IMR-90 (cell line): ENCODE measurements around the gene TMEM9B. TPM values are rescaled to one million over a fixed set of nuclear protein-coding genes. Genes with fewer than 3 reads are reported as not detected.

ENCODE experiments used
- ATAC-seq: fragments of 200-7000 bp; cut with Tn5 transposase; 2 replicates; pipeline ENCODE4 v1.9.1; 2020; ENCODE audit warnings: low read depth, mild to moderate bottlenecking, moderate library complexity
- BruUV-seq: library from RNA; stranded (reverse); fragments of 400-500 nt; replicated peaks from 2 replicates; lab custom pipeline; 2021; lab: Mats Ljungman, UMichigan
- CTCF ChIA-PET: fragments of 300-600 bp; formaldehyde crosslinking; extraction: SDS; loops from one replicate; lab custom pipeline; 2021; ENCODE audit warnings: antibody characterized with exemption; lab: Yijun Ruan, JAX
- POLR2A ChIA-PET: fragments of 300-600 bp; sonication (Branson Sonifier 250); formaldehyde crosslinking; loops from one replicate; lab custom pipeline; 2022; ENCODE audit warnings: antibody characterized with exemption; ENCODE audit not compliant: unreplicated experiment; lab: Charles Lee
- DNase-seq: peaks from one replicate; pipeline ENCODE4 v3.0.0; 2013
- H2AFZ ChIP-seq: replicated peaks from 2 replicates; pipeline ENCODE3; 2013; ENCODE audit warnings: low read length, mild to moderate bottlenecking; ENCODE audit not compliant: poor library complexity
- H2AK5ac ChIP-seq: 2 replicates; pipeline ENCODE4 v1.6.1; 2013; ENCODE audit warnings: low read depth, low read length, inconsistent platforms
- H2AK9ac ChIP-seq: replicated peaks from 2 replicates; pipeline ENCODE3; 2013; ENCODE audit warnings: mild to moderate bottlenecking, low read depth, low read length, moderate library complexity; ENCODE audit not compliant: poor library complexity
- H2BK120ac ChIP-seq: 2 replicates; pipeline ENCODE4 v1.6.1; 2013; ENCODE audit warnings: low read depth, low read length, inconsistent platforms
- H2BK15ac ChIP-seq: 3 replicates; pipeline ENCODE4 v1.6.1; 2013; ENCODE audit warnings: low read depth, low read length, inconsistent platforms
- H2BK20ac ChIP-seq: 2 replicates; pipeline ENCODE4 v1.6.1; 2013; ENCODE audit warnings: low read depth, mild to moderate bottlenecking, inconsistent platforms, low read length, moderate library complexity
- H2BK5ac ChIP-seq: 2 replicates; pipeline ENCODE4 v1.6.1; 2013; ENCODE audit warnings: mild to moderate bottlenecking, low read depth, low read length, inconsistent platforms; ENCODE audit not compliant: poor library complexity, severe bottlenecking
- H3K14ac ChIP-seq: replicated peaks from 2 replicates; pipeline ENCODE4 v1.6.1; 2013; ENCODE audit warnings: low read depth, low read length, inconsistent platforms
- H3K18ac ChIP-seq: 2 replicates; pipeline ENCODE4 v1.6.1; 2013; ENCODE audit warnings: low read depth, low read length, control low read depth
- H3K23ac ChIP-seq: 2 replicates; pipeline ENCODE4 v1.6.1; 2013; ENCODE audit warnings: low read depth, low read length, inconsistent platforms
- H3K27ac ChIP-seq: 2 replicates; pipeline ENCODE4 v1.5.1; 2013; ENCODE audit warnings: mild to moderate bottlenecking, control low read depth, low read length; ENCODE audit not compliant: insufficient read depth
- H3K27me3 ChIP-seq: 2 replicates; pipeline ENCODE4 v1.6.1; 2013; ENCODE audit warnings: low read length; ENCODE audit not compliant: control insufficient read depth, insufficient read depth
- H3K36me3 ChIP-seq: 2 replicates; pipeline ENCODE4 v1.6.1; 2013; ENCODE audit warnings: low read length, mixed read lengths; ENCODE audit not compliant: control insufficient read depth, insufficient read depth
- H3K4ac ChIP-seq: 2 replicates; pipeline ENCODE4 v1.6.1; 2013; ENCODE audit warnings: low read depth, low read length, inconsistent platforms
- H3K4me1 ChIP-seq: 2 replicates; pipeline ENCODE4 v1.6.1; 2013; ENCODE audit warnings: low read length, mixed read lengths; ENCODE audit not compliant: control insufficient read depth, insufficient read depth
- H3K4me2 ChIP-seq: 2 replicates; pipeline ENCODE4 v1.6.1; 2013; ENCODE audit warnings: low read depth, mild to moderate bottlenecking, control low read depth, low read length, moderate library complexity
- H3K4me3 ChIP-seq: 2 replicates; pipeline ENCODE4 v1.5.1; 2013; ENCODE audit warnings: low read depth, mild to moderate bottlenecking, control low read depth, low read length, moderate library complexity; ENCODE audit not compliant: insufficient read depth
- H3K56ac ChIP-seq: 2 replicates; pipeline ENCODE4 v1.6.1; 2013; ENCODE audit warnings: low read length, inconsistent platforms; ENCODE audit not compliant: insufficient read depth; ENCODE audit errors: extremely low read depth
- H3K79me1 ChIP-seq, 2 experiments: 2 replicates each; pipeline ENCODE4 v1.6.1; 2013; ENCODE audit warnings: low read length in 2 of 2, inconsistent platforms in 1 of 2, low read depth in 1 of 2
- H3K9ac ChIP-seq: 2 replicates; pipeline ENCODE4 v1.6.1; 2013; ENCODE audit warnings: low read depth, low read length, control low read depth
- H3K9me1 ChIP-seq: 2 replicates; pipeline ENCODE4 v1.6.1; 2013; ENCODE audit warnings: low read length, inconsistent platforms; ENCODE audit not compliant: insufficient read depth
- H3K9me3 ChIP-seq: 2 replicates; pipeline ENCODE4 v1.6.1; 2013; ENCODE audit warnings: low read length; ENCODE audit not compliant: control insufficient read depth, insufficient read depth
- H4K20me1 ChIP-seq: 2 replicates; pipeline ENCODE4 v1.6.1; 2013; ENCODE audit warnings: low read length, inconsistent platforms; ENCODE audit not compliant: insufficient read depth
- H4K5ac ChIP-seq: 2 replicates; pipeline ENCODE4 v1.6.1; 2013; ENCODE audit warnings: mild to moderate bottlenecking, low read depth, low read length, control low read depth
- H4K8ac ChIP-seq, 2 experiments: 2 replicates each; pipeline ENCODE4 v1.6.1; 2013; ENCODE audit warnings: low read depth in 2 of 2, low read length in 2 of 2, control low read depth in 1 of 2, inconsistent platforms in 1 of 2
- H4K91ac ChIP-seq: 2 replicates; pipeline ENCODE4 v1.6.1; 2013; ENCODE audit warnings: low read depth, low read length, inconsistent platforms; ENCODE audit not compliant: insufficient read depth
- BHLHE40 ChIP-seq: fragments of 150-350 bp; IDR thresholded peaks from 2 replicates; pipeline ENCODE4 v1.6.1; 2016; ENCODE audit warnings: mild to moderate bottlenecking, low read depth, low read length
- CEBPB ChIP-seq: IDR thresholded peaks from 2 replicates; pipeline ENCODE4 v1.6.1; 2012; ENCODE audit warnings: low read depth, low read length, improper control_type of control experiment
- CHD1 ChIP-seq: IDR thresholded peaks from 2 replicates; pipeline ENCODE4 v1.6.1; 2012; ENCODE audit warnings: low read depth, low read length, improper control_type of control experiment
- FOS ChIP-seq: fragments of 150-350 bp; IDR thresholded peaks from 2 replicates; pipeline ENCODE4 v1.6.1; 2016; ENCODE audit warnings: low read depth, low read length
- MAFK ChIP-seq: IDR thresholded peaks from 2 replicates; pipeline ENCODE4 v1.6.1; 2012; ENCODE audit warnings: low read depth, low read length, improper control_type of control experiment
- MAZ ChIP-seq: IDR thresholded peaks from 2 replicates; pipeline ENCODE4 v1.6.1; 2012; ENCODE audit warnings: low read depth, mild to moderate bottlenecking, low read length, improper control_type of control experiment, moderate library complexity, borderline replicate concordance
- MXI1 ChIP-seq: IDR thresholded peaks from 2 replicates; pipeline ENCODE4 v1.6.1; 2012; ENCODE audit warnings: low read depth, mild to moderate bottlenecking, low read length, moderate library complexity, borderline replicate concordance
- NFE2L2 ChIP-seq: fragments of 150-350 bp; IDR thresholded peaks from 2 replicates; pipeline ENCODE4 v1.6.1; 2016; ENCODE audit warnings: low read depth, mild to moderate bottlenecking, low read length
- POLR2A ChIP-seq: IDR thresholded peaks from 2 replicates; pipeline ENCODE4 v1.6.1; 2012; ENCODE audit warnings: mild to moderate bottlenecking, low read depth, low read length
- RAD21 ChIP-seq: IDR thresholded peaks from 2 replicates; pipeline ENCODE4 v1.6.1; 2012; ENCODE audit warnings: low read length, improper control_type of control experiment
- RFX5 ChIP-seq: IDR thresholded peaks from 2 replicates; pipeline ENCODE4 v1.8.0; 2012; ENCODE audit warnings: low read depth, mild to moderate bottlenecking, low read length, moderate library complexity
- SMC3 ChIP-seq: fragments of 150-350 bp; IDR thresholded peaks from 2 replicates; pipeline ENCODE4 v1.6.1; 2016; ENCODE audit warnings: low read depth, mild to moderate bottlenecking, antibody characterized with exemption, low read length, moderate library complexity
- WGBS, 2 experiments: methylation state at CpG; one replicate each; pipeline versions ENCODE4 v1.1.5 to v1.1.7; 2013; ENCODE audit warnings: missing lambda C conversion rate in 2 of 2; ENCODE audit not compliant: insufficient read length in 1 of 2; ENCODE audit errors: extremely low coverage in 2 of 2; 5-methylcytosine and 5-hydroxymethylcytosine counted together
- dilution Hi-C: fragments of 300-500 bp; cut with HindIII; formaldehyde crosslinking; loops from one replicate; pipeline ENCODE4 v1.14.3; 2018; ENCODE audit warnings: low sequenced_read_pairs; ENCODE audit not compliant: unreplicated experiment
- in situ Hi-C: fragments of 300-500 bp; cut with MboI; formaldehyde crosslinking; loops from 3 replicates; pipeline ENCODE4 v1.14.3; 2019; ENCODE audit warnings: low sequenced_read_pairs, inconsistent platforms, mixed read lengths
- intact Hi-C: fragments of 100-400 bp; cut with micrococcal nuclease; formaldehyde crosslinking; loops from 2 replicates; pipeline ENCODE4 v1.10.0; 2022
- polyA plus RNA-seq, 3 experiments: library from polyadenylated mRNA; depleted of rRNA; stranded (reverse); fragments of >200 nt; gene quantifications; 2 replicates each; pipeline ENCODE4 v1.2.3, GENCODE V29; 2012; ENCODE audit warnings: low replicate concordance in 1 of 3
- total RNA-seq: library from RNA; depleted of rRNA; stranded (reverse); fragments of >200 nt; gene quantifications from 2 replicates; pipeline ENCODE4 v1.2.3, GENCODE V29; 2012
- TF ChIP-seq, protein P1 (sequence below): fragments of 150-350 bp; IDR thresholded peaks from 2 replicates; pipeline ENCODE4 v1.6.1; 2016; ENCODE audit warnings: low read depth, mild to moderate bottlenecking, low read length, moderate library complexity, borderline replicate concordance
- TF ChIP-seq, protein P2 (sequence below): conservative IDR thresholded peaks from 2 replicates; pipeline ENCODE4 v1.5.1; 2012; ENCODE audit warnings: mild to moderate bottlenecking, low read depth, low read length, improper control_type of control experiment
- TF ChIP-seq, protein P3 (sequence below): fragments of 150-350 bp; IDR thresholded peaks from 2 replicates; pipeline ENCODE4 v1.6.1; 2017; ENCODE audit warnings: mild to moderate bottlenecking, antibody characterized with exemption, low read length, low read depth

TMEM9B gene
- total and polyA plus RNA-seq, 2 of the 4 experiments (the other 2 are of a cell fraction), result 24.6 to 25.6 TPM

DNA sequence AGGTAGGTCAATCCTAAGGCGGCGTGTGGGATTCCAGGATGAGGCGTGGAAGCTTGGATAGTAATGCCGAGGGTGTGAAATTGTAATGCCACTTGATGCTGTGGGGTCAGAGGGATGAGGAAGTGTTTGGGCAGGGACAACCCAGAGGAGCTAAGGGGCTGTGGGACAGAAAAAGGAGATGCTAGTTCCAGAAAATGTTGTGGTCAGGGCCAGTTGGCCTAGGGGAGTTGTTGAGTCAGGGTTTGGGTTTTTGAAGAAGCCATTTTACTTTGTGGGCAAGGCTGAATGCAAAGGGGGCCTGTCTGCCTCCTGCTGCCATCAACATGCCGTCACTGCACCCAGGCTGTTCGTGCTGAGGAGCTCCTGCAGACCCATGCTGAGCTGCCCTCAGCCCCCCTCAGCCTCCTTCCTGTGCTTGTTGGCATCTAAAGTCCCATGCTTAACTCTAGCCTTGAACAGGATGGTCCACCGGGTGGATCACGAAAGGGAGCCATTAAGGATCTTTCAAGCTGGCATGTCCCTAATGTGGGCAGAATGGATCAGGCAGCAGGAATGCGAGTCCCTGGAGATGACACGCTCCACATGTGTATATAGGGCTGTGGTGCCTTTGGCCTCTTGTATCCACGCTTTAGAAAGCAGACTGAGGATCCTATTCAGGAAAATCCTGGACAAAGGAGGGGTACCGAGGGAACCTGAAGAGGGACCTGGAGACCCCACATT is 33.6 kb downstream of the TMEM9B start:
- Histone ChIP-seq H2AFZ (no peak overlapping the region), H3K4me2 (no peak overlapping the region), H3K9ac (no peak overlapping the region), H2AK5ac (peak overlapping the region; percentile 40; the same call in 1 of the 2 replicates), H3K36me3 (no peaks in the 10 kb centered on the region), H3K4ac (0 out of 2 replicates have a peak overlapping the region, but pooled peaks have one; percentile 13), H2BK120ac (no peak overlapping the region), H3K23ac (no peak overlapping the region), H4K20me1 (no peaks in the 10 kb centered on the region), H3K4me3 (no peak overlapping the region), H3K4me1 (peaks cover 9% of the 10 kb centered on the region), H4K8ac (no peak overlapping the region), H3K79me1 (no peaks in the 10 kb centered on the region), H3K9me1 (peaks cover 20% of the 10 kb centered on the region; the same call in 1 of the 2 replicates), H3K27me3 (no peaks in the 10 kb centered on the region), H4K5ac (no peak overlapping the region), H3K14ac (no peak overlapping the region), H2BK20ac (peak overlapping the region; percentile 26), H4K91ac (no peak overlapping the region), H3K56ac (no peak overlapping the region), H2BK5ac (no peak overlapping the region), H3K18ac (no peak overlapping the region), H3K9me3 (no peaks in the 10 kb centered on the region), H3K27ac (no peak overlapping the region), H2BK15ac (no peak overlapping the region), H2AK9ac (no peak overlapping the region)
- ChIA-PET CTCF (no interaction called here), POLR2A (interaction anchor here (0.6 kb wide), 1 partner anchor 48 kb away, joined by 5 read pairs; no protein-coding TSS in a partner anchor)
- in situ Hi-C loops, result no loop called here
- dilution Hi-C loops, result no loop called here
- no TSS peak for BruUV-seq
- intact Hi-C loops, result no loop called here
- WGBS, 2 experiments, result no CpG with 5 or more reads among the region's 12 CpGs
- DNase-seq (no peak), ATAC-seq (no peak)
- TF ChIP-seq MXI1 (no peak), MAFK (no peak), NFE2L2 (no peak), RAD21 (no peak), RFX5 (no peak), MAZ (no peak), CHD1 (no peak), FOS (no peak), BHLHE40 (no peak), SMC3 (no peak), CEBPB (no peak), POLR2A (no peak)
- TF ChIP-seq, protein P1, sequence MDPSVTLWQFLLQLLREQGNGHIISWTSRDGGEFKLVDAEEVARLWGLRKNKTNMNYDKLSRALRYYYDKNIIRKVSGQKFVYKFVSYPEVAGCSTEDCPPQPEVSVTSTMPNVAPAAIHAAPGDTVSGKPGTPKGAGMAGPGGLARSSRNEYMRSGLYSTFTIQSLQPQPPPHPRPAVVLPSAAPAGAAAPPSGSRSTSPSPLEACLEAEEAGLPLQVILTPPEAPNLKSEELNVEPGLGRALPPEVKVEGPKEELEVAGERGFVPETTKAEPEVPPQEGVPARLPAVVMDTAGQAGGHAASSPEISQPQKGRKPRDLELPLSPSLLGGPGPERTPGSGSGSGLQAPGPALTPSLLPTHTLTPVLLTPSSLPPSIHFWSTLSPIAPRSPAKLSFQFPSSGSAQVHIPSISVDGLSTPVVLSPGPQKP, result no peak
- TF ChIP-seq, protein P2, sequence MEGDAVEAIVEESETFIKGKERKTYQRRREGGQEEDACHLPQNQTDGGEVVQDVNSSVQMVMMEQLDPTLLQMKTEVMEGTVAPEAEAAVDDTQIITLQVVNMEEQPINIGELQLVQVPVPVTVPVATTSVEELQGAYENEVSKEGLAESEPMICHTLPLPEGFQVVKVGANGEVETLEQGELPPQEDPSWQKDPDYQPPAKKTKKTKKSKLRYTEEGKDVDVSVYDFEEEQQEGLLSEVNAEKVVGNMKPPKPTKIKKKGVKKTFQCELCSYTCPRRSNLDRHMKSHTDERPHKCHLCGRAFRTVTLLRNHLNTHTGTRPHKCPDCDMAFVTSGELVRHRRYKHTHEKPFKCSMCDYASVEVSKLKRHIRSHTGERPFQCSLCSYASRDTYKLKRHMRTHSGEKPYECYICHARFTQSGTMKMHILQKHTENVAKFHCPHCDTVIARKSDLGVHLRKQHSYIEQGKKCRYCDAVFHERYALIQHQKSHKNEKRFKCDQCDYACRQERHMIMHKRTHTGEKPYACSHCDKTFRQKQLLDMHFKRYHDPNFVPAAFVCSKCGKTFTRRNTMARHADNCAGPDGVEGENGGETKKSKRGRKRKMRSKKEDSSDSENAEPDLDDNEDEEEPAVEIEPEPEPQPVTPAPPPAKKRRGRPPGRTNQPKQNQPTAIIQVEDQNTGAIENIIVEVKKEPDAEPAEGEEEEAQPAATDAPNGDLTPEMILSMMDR, result no peak
- TF ChIP-seq, protein P3, sequence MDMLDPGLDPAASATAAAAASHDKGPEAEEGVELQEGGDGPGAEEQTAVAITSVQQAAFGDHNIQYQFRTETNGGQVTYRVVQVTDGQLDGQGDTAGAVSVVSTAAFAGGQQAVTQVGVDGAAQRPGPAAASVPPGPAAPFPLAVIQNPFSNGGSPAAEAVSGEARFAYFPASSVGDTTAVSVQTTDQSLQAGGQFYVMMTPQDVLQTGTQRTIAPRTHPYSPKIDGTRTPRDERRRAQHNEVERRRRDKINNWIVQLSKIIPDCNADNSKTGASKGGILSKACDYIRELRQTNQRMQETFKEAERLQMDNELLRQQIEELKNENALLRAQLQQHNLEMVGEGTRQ, result no peak
